KMS-11 (cell line): Measurements from ENCODE around the gene CCL8.

Experiments
- H2AFZ ChIP-seq: fragments of 200-600 bp; sonication (generic); 2 replicates; pipeline ENCODE4 v1.6.1; 2016; ENCODE audit warnings: antibody characterized with exemption, mixed run types, low read depth
- H3K27ac ChIP-seq: fragments of 200-600 bp; sonication (generic); 2 replicates; pipeline ENCODE4 v1.6.1; 2016; ENCODE audit warnings: mild to moderate bottlenecking, mixed run types
- H3K27me3 ChIP-seq: fragments of 200-600 bp; sonication (generic); 2 replicates; pipeline ENCODE4 v1.6.1; 2017; ENCODE audit warnings: mild to moderate bottlenecking, low read depth, mixed run types, moderate library complexity; ENCODE audit not compliant: insufficient read depth
- H3K36me3 ChIP-seq: fragments of 200-600 bp; sonication (generic); 2 replicates; pipeline ENCODE4 v1.6.1; 2017; ENCODE audit warnings: mild to moderate bottlenecking, mixed run types; ENCODE audit not compliant: insufficient read depth
- H3K4me1 ChIP-seq: fragments of 200-600 bp; sonication (generic); 2 replicates; pipeline ENCODE4 v1.6.1; 2016; ENCODE audit warnings: mild to moderate bottlenecking, low read depth, mixed run types; ENCODE audit not compliant: poor library complexity, severe bottlenecking
- H3K4me2 ChIP-seq: fragments of 200-600 bp; sonication (generic); 2 replicates; pipeline ENCODE4 v1.7.0; 2016; ENCODE audit warnings: mild to moderate bottlenecking, mixed run types
- H3K4me3 ChIP-seq: fragments of 200-600 bp; sonication (generic); IDR thresholded peaks from 2 replicates; pipeline ENCODE4 v1.6.1; 2017; ENCODE audit warnings: low read depth, low read length, mixed read lengths; ENCODE audit not compliant: insufficient read depth
- H3K79me2 ChIP-seq: fragments of 200-600 bp; sonication (generic); 2 replicates; pipeline ENCODE4 v1.6.1; 2016; ENCODE audit warnings: low read depth, mixed run types; ENCODE audit not compliant: insufficient read depth
- H3K9ac ChIP-seq: fragments of 200-600 bp; sonication (generic); 2 replicates; pipeline ENCODE4 v1.6.1; 2016; ENCODE audit warnings: mild to moderate bottlenecking, mixed run types
- H4K20me1 ChIP-seq: fragments of 200-600 bp; sonication (generic); 2 replicates; pipeline ENCODE4 v1.6.1; 2016; ENCODE audit warnings: mild to moderate bottlenecking, mixed run types; ENCODE audit not compliant: insufficient read depth
- CTCF ChIP-seq: fragments of 200-600 bp; sonication (generic); conservative IDR thresholded peaks from 2 replicates; pipeline ENCODE4 v1.6.1; 2017; ENCODE audit warnings: low read depth, mild to moderate bottlenecking, antibody characterized with exemption, low read length, moderate library complexity, mixed read lengths

The CCL8 gene

GRCh38 chr17:34368946-34369500, 49.8 kb downstream of the CCL8 start:
- no peak for TF ChIP-seq CTCF
- Histone ChIP-seq H3K79me2 (no peaks in the 10 kb centered on the region), H3K4me1 (peaks cover 100% of the 10 kb centered on the region), H4K20me1 (no peaks in the 10 kb centered on the region), H3K36me3 (no peaks in the 10 kb centered on the region), H2AFZ (no peak overlapping the region), H3K27me3 (no peaks in the 10 kb centered on the region), H3K9ac (peak overlapping the region; percentile 51; the same call in 1 of the 2 replicates), H3K27ac (peak overlapping the region; percentile 89), H3K4me2 (peak overlapping the region; percentile 65), H3K4me3 (no peak overlapping the region)

DNA sequence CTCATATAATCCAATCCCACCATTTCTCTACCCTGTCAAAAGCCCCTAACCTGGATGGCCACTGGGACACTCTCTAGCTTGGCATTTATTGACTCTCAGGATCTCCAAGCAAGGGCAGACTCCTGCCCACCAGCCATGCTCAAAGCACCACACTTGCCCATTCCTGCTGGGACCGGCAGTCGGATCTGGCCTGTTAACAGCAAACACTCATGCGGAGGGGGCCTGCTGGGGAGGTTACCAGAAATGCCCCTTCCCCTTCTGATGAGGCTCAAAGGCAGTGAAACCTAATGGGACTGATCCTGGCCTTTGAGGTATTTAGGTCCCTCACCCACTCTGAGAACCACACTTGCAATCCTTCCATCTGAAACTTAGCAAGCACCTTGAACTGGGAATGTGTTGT, 50.3 kb downstream of the CCL8 start:
- Histone ChIP-seq H3K9ac (peak overlapping the region; percentile 51; the same call in 1 of the 2 replicates), H3K27me3 (no peaks in the 10 kb centered on the region), H4K20me1 (no peaks in the 10 kb centered on the region), H3K4me3 (no peak overlapping the region), H3K36me3 (no peaks in the 10 kb centered on the region), H2AFZ (no peak overlapping the region; the same call in 1 of the 2 replicates), H3K4me2 (peak overlapping the region; percentile 65), H3K4me1 (peaks cover 100% of the 10 kb centered on the region), H3K79me2 (no peaks in the 10 kb centered on the region), H3K27ac (peak overlapping the region; percentile 89)
- no peak for TF ChIP-seq CTCF

GRCh38 chr17:34370376-34370996, 51.3 kb downstream of the CCL8 start:
- Histone ChIP-seq H3K27ac (peak overlapping the region; percentile 89), H2AFZ (no peak overlapping the region; the same call in 1 of the 2 replicates), H3K4me1 (peaks cover 100% of the 10 kb centered on the region), H3K4me3 (no peak overlapping the region), H3K4me2 (peak overlapping the region; percentile 65), H3K9ac (peak overlapping the region; percentile 51; the same call in 1 of the 2 replicates), H4K20me1 (no peaks in the 10 kb centered on the region), H3K27me3 (no peaks in the 10 kb centered on the region), H3K79me2 (no peaks in the 10 kb centered on the region), H3K36me3 (no peaks in the 10 kb centered on the region)
- TF ChIP-seq CTCF: no peak

DNA sequence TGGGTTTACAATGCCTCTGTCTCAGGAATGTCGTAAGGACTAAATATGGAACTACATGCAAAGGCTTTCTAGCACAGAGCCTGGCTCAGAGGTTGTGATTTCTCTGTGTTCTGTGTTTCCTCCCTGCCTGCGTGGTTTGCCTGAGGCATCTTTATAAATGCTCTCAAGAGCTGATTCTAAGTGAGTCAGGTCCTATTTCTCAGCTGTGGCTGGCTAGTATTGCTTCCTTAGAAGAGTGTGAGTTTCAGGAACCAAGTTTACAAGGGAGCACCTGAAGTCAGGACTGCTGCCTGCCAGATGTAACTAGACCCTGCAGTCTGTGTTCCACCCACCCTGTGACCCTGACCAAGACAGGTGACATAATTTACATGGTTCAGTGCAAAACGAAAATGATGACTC, 51.8 kb downstream of the CCL8 start:
- Histone ChIP-seq H3K9ac (peak overlapping the region; percentile 51; the same call in 1 of the 2 replicates), H3K36me3 (no peaks in the 10 kb centered on the region), H2AFZ (no peak overlapping the region), H3K27ac (peak overlapping the region; percentile 89), H3K4me1 (peaks cover 100% of the 10 kb centered on the region), H3K4me3 (no peak overlapping the region), H3K79me2 (no peaks in the 10 kb centered on the region), H4K20me1 (no peaks in the 10 kb centered on the region), H3K27me3 (no peaks in the 10 kb centered on the region), H3K4me2 (peak overlapping the region; percentile 65)
- TF ChIP-seq CTCF: no peak
